Kidney (tissue), 14 donors: Measurements from ENCODE around the gene ATXN10. TPM values are rescaled to one million over a fixed set of nuclear protein-coding genes. Genes with fewer than 3 reads are reported as not detected.
A peak's percentile ranks its signal among the peaks of the same experiment; 100 is the strongest.

Source experiments
- DNase-seq, 5 donors: peaks; one replicate each; pipeline ENCODE4 v3.0.0-alpha.2; 2013 to 2020
- FAIRE-seq: peaks from 2 replicates; lab custom pipeline; 2012; peaks lifted over from hg19 to GRCh38; lab: Jason Lieb, UNC
- H3K27ac ChIP-seq, 2 donors: one replicate each; pipeline ENCODE4 v1.7.0; 2013; ENCODE audit warnings: low read depth in 2 of 2, low read length in 2 of 2, inconsistent platforms in 1 of 2
- H3K27me3 ChIP-seq: one replicate; pipeline ENCODE4 v1.7.1; 2013; ENCODE audit warnings: low read length, inconsistent platforms; ENCODE audit not compliant: control insufficient read depth, insufficient read depth
- H3K36me3 ChIP-seq, 3 donors: one replicate each; pipeline versions ENCODE4 v1.7.0 to v1.7.1; 2013; ENCODE audit warnings: low read length in 3 of 3, control low read depth in 1 of 3, inconsistent platforms in 1 of 3; ENCODE audit not compliant: insufficient read depth in 3 of 3, control insufficient read depth in 2 of 3
- H3K4me1 ChIP-seq, 3 donors: one replicate each; pipeline versions ENCODE4 v1.7.0 to v1.7.1; 2013; ENCODE audit warnings: low read length in 3 of 3, inconsistent platforms in 1 of 3, low read depth in 1 of 3; ENCODE audit not compliant: control insufficient read depth in 2 of 3, insufficient read depth in 2 of 3
- H3K4me3 ChIP-seq, 3 donors: one replicate each; pipeline versions ENCODE4 v1.7.0 to v1.8.1; 2013; ENCODE audit warnings: low read length in 3 of 3, control low read depth in 1 of 3, inconsistent platforms in 1 of 3
- H3K9ac ChIP-seq, 3 donors: one replicate each; pipeline versions ENCODE4 v1.7.0 to v1.7.1; 2013; ENCODE audit warnings: low read length in 3 of 3, control low read depth in 1 of 3, inconsistent platforms in 1 of 3
- H3K9me3 ChIP-seq, 3 donors: one replicate each; pipeline versions ENCODE4 v1.7.0 to v1.7.1; 2013; ENCODE audit warnings: low read length in 3 of 3, control low read depth in 1 of 3, inconsistent platforms in 1 of 3; ENCODE audit not compliant: control insufficient read depth in 2 of 3, insufficient read depth in 1 of 3
- intact Hi-C: fragments of 100-400 bp; cut with DNase I; formaldehyde crosslinking; loops from one replicate; pipeline ENCODE4 v1.11.1; 2022
- polyA plus RNA-seq: library from polyadenylated mRNA; stranded (reverse); fragments of 350-450 nt; fragmentation: Illumina TruSeq; extraction: RNeasy Lipid Tissue Mini Kit (QIAGEN cat#74804); gene quantifications from one replicate; pipeline ENCODE4 v1.2.3, GENCODE V29; 2014; ENCODE audit warnings: low read depth, low replicate concordance; ENCODE audit not compliant: insufficient read depth
- total RNA-seq: library from RNA; stranded (reverse); fragmentation: NEBNext Ultra II Directional; extraction: Animal tissue kit (Norgen Biotek cat#: 25700); gene quantifications from one replicate; pipeline ENCODE4 v1.2.1, GENCODE V29; 2021
- TF ChIP-seq, protein P1 (sequence below): IDR thresholded peaks from 3 replicates; pipeline ENCODE4 v1.5.1; 2012; ENCODE audit warnings: mild to moderate bottlenecking, moderate library complexity, borderline replicate concordance; ENCODE audit not compliant: insufficient read depth; ENCODE audit errors: extremely low read depth
- donor health status: control.
- donor health status: control.
- donor health status: control.
- donor health status: control.
- donor health status: control.
- donor health status: DM: yes; HTN: yes; CAD: no.
- donor health status: Normal renal cell carcinoma (clear cell type).

ATXN10 gene
- total and polyA plus RNA-seq, 2 donors from 2014 or later: 121 to 142 TPM

DNA sequence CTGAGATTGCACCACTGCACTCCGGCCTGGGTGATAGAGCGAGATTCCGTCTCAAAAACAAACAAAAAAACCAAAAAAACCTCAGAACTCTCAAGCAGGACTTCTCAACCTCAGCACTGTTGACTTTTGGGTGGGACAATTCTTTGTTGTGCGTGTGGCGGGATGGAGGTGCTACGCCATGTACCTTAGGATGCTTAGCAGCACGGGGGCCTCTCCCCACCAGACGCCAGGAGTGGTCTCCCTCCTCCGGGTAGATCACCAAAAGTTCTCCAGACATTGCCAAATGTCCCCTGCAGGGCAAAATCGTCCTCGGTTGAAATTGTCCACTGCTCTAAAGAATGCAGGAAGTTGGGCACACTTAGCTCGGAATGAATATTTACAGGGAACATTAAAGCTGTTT is 26.9 kb upstream of the ATXN10 start:
- FAIRE-seq: no peak
- Histone ChIP-seq H3K4me3 (no peak overlapping the region), H3K36me3 (no peaks in the 10 kb centered on the region), H3K4me1 (peaks cover 0 to 5% (median 0%) of the 10 kb centered on the region in 3 donors), H3K27ac (no peak overlapping the region), H3K9ac (no peak overlapping the region), H3K27me3 (no peaks in the 10 kb centered on the region), H3K9me3 (no peaks in the 10 kb centered on the region)
- DNase-seq: no peak
- intact Hi-C loops: loop anchor here (10.0 kb wide), 1 partner anchor 60 kb away; no protein-coding TSS in a partner anchor
- TF ChIP-seq, protein P1, sequence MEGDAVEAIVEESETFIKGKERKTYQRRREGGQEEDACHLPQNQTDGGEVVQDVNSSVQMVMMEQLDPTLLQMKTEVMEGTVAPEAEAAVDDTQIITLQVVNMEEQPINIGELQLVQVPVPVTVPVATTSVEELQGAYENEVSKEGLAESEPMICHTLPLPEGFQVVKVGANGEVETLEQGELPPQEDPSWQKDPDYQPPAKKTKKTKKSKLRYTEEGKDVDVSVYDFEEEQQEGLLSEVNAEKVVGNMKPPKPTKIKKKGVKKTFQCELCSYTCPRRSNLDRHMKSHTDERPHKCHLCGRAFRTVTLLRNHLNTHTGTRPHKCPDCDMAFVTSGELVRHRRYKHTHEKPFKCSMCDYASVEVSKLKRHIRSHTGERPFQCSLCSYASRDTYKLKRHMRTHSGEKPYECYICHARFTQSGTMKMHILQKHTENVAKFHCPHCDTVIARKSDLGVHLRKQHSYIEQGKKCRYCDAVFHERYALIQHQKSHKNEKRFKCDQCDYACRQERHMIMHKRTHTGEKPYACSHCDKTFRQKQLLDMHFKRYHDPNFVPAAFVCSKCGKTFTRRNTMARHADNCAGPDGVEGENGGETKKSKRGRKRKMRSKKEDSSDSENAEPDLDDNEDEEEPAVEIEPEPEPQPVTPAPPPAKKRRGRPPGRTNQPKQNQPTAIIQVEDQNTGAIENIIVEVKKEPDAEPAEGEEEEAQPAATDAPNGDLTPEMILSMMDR: no peak

DNA sequence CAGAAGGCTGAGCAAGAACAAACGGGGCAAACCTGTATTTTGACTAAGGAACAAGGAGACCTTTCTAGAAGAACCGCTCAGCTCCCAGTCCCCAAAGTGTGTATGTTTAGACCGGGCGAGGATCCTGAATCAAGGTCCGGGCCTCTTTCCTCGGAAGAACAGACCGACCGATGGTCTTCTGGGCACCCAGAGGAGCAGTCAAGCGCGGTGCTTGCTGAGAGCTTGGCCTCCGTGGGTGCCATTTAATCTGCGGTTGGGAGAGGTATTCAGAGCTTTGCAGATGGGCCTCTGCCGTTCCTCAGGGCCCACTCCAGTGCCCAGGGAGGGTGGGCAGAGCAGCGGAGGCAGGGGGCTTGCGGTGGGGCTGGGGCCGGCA is 26.5 kb upstream of the ATXN10 start:
- H3K9me3 ChIP-seq: no peaks in the 10 kb centered on the region
- TF ChIP-seq, protein P1: no peak
- H3K4me1 ChIP-seq: peaks cover 0 to 5% (median 0%) of the 10 kb centered on the region in 3 donors
- H3K27ac ChIP-seq: no peak overlapping the region
- peak overlapping the region in 1 of 3 donors; percentile 25 for H3K4me3 ChIP-seq
- no peak overlapping the region for H3K9ac ChIP-seq
- FAIRE-seq (no peak), DNase-seq (peak in 3 of 5 donors; percentile 43 to 47 (median 47))
- H3K27me3 ChIP-seq: no peaks in the 10 kb centered on the region
- H3K36me3 ChIP-seq: no peaks in the 10 kb centered on the region
- intact Hi-C loops: loop anchor here (10.0 kb wide), 1 partner anchor 60 kb away; no protein-coding TSS in a partner anchor

DNA sequence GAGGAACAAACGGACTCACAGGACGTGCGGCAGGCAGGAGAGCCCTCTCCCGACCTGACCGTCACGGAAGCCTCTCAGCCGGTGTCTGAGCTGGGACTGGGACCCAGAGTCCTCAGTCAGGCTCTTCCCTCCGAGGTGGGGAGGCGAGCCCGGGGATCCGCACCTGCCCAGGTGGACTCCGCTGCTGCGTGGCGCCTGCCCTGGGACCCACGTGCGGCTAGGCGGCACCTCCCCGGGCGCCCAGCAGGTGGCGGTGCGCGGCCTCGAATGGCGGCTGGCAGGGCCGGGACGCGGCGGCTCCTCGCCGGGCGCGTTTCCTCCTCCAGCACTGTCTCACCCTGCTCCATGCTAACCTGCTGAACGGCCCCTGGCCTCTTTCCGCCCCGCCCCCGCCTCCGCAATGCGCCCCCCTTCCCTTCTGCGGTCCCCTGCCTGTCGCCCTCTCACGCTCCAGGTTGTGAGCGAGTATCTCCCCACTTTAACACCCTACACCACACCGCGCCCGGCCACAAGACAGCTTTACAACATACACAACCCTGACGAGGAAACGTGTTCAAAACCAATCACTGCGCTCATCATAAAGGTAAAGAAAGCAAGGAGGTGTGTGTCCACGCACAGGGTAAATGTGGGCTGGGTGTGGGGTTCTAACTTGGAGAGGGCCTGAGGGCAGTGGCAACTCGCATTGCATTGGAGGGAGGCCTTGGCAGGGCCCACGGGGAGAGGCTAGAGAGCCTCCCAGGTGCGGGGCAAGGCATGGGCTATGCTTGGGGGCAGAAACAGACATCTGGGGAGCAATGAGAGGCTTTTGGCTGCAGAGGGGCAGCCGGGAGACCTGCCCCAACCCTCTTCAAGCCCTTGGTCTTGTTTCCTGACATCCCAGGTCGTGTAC is 25.9 kb upstream of the ATXN10 start:
- DNase-seq (peak; percentile 75 to 89 (median 83)), FAIRE-seq (no peak)
- Histone ChIP-seq H3K4me3 (peak overlapping the region in 1 of 3 donors; percentile 25), H3K36me3 (no peaks in the 10 kb centered on the region), H3K27ac (no peak overlapping the region), H3K4me1 (peaks cover 0 to 5% (median 0%) of the 10 kb centered on the region in 3 donors), H3K9me3 (no peaks in the 10 kb centered on the region), H3K27me3 (no peaks in the 10 kb centered on the region), H3K9ac (no peak overlapping the region)
- intact Hi-C loops: loop anchor here (10.0 kb wide), 1 partner anchor 61 kb away; no protein-coding TSS in a partner anchor
- TF ChIP-seq, protein P1: peak; percentile 95
